Lower leg skin (tissue), 4 donors: ENCODE measurements around the gene KCTD12. TPM values are rescaled to one million over a fixed set of nuclear protein-coding genes. Genes with fewer than 3 reads are reported as not detected.

ENCODE experiments used
- DNase-seq, 2 donors: peaks; one replicate each; pipeline ENCODE4 v3.0.0-alpha.2; 2019; ENCODE audit warnings: low spot score in 2 of 2
- H3K4me3 ChIP-seq: fragments of 200-600 bp; sonication (generic); 2 replicates; pipeline ENCODE4 v1.5.1; 2017; ENCODE audit warnings: mild to moderate bottlenecking, low read depth; ENCODE audit not compliant: poor library complexity, severe bottlenecking
- CTCF ChIP-seq, 3 donors: fragments of 450-650 bp; IDR thresholded peaks; one replicate each; pipeline ENCODE4 v1.5.1; 2016; ENCODE audit warnings: antibody characterized with exemption in 3 of 3, mild to moderate bottlenecking in 3 of 3, moderate library complexity in 2 of 3
- POLR2A ChIP-seq, 2 donors: fragments of 450-650 bp; IDR thresholded peaks; one replicate each; pipeline ENCODE4 v1.6.1; 2016 to 2017; ENCODE audit warnings: antibody characterized with exemption in 2 of 2, mild to moderate bottlenecking in 1 of 2, moderate library complexity in 1 of 2
- WGBS, 2 donors: methylation state at CpG; one replicate each; pipeline ENCODE4 v1.1.5; 2018; 5-methylcytosine and 5-hydroxymethylcytosine counted together
- intact Hi-C: fragments of 100-400 bp; cut with DNase I; formaldehyde crosslinking; loops from one replicate; pipeline ENCODE4 v1.15.0; 2023; ENCODE audit warnings: low total_unique reads
- total RNA-seq, 4 donors: library from RNA; depleted of rRNA; stranded (reverse); fragments of >200 nt; gene quantifications; one replicate each; pipeline ENCODE4 v1.1.0, GENCODE V29; 2016

The KCTD12 gene
- total RNA-seq, 4 donors from 2014 or later: 16.6 to 60.0 (median 34.5) TPM

GRCh38 chr13:76832258-76832988 lies 53.8 kb downstream of the KCTD12 start:
- no peak for DNase-seq
- intact Hi-C loops: no loop called here
- H3K4me3 ChIP-seq: no peak overlapping the region
- WGBS, 2 donors: 82 to 94% methylated on average over 7 of the region's 7 CpGs
- TF ChIP-seq POLR2A (IDR thresholded peaks at IDR 0.05) (no peak), CTCF (IDR thresholded peaks at IDR 0.05) (no peak)

GRCh38 chr13:76830805-76831204 lies 55.4 kb downstream of the KCTD12 start:
- no peak for DNase-seq
- intact Hi-C loops: no loop called here
- WGBS, 2 donors: 91 to 97% methylated on average over 10 of the region's 10 CpGs

More at GRCh38 chr13:76830805-76831204, 55.4 kb downstream of the KCTD12 start:
- no peak overlapping the region for H3K4me3 ChIP-seq
- no peak for TF ChIP-seq POLR2A (IDR thresholded peaks at IDR 0.05)
- TF ChIP-seq CTCF (IDR thresholded peaks at IDR 0.05): no peak

Other genes with a start within 250 kb of the KCTD12 start
- gene ACOD1, start 62.1 kb upstream of the KCTD12 start, total RNA-seq: not detected
- gene CLN5, start 105.7 kb upstream of the KCTD12 start, total RNA-seq: 10 to 100 TPM; 14.0 to 22.1 (median 19.3) TPM
- gene FBXL3, start 140.8 kb upstream of the KCTD12 start, total RNA-seq: 100 to 1,000 TPM in 3 of 4 donors, 10 to 100 TPM in 1; 82.1 to 114 (median 110) TPM